ENCODE data around the gene HECTD1.
"Not testable (repeated sequence)": the region's sequence is repeated elsewhere in the genome, so short reads cannot be mapped to it uniquely, and the experiment has no call there.

The HECTD1 gene

GRCh38 chr14:31228533-31228932 is 20.9 kb upstream of the HECTD1 start:
- DNase-seq (ENCODE audit: low spot score): peak; percentile 92

GRCh38 chr14:31224808-31225207 is 17.2 kb upstream of the HECTD1 start:
- no peak for DNase-seq (ENCODE audit: low spot score)

GRCh38 chr14:31223331-31223730 is 15.7 kb upstream of the HECTD1 start:
- no peak for DNase-seq (ENCODE audit: low spot score)

- DNase-seq (ENCODE audit: low spot score): no peak
Observed at GRCh38 chr14:31222834-31223233, 15.2 kb upstream of the HECTD1 start.

GRCh38 chr14:31221266-31221665 is 13.7 kb upstream of the HECTD1 start:
- DNase-seq (ENCODE audit: low spot score): no peak

GRCh38 chr14:31219169-31219568 is 11.6 kb upstream of the HECTD1 start:
- DNase-seq (ENCODE audit: low spot score): no peak

GRCh38 chr14:31216359-31216758 is 8.8 kb upstream of the HECTD1 start:
- no peak for DNase-seq (ENCODE audit: low spot score)

- no peak for DNase-seq (ENCODE audit: low spot score)
Observed at GRCh38 chr14:31212893-31213292, 5.3 kb upstream of the HECTD1 start.

GRCh38 chr14:31209605-31210004 is 2.0 kb upstream of the HECTD1 start:
- no peak for DNase-seq (ENCODE audit: low spot score)

- DNase-seq (ENCODE audit: low spot score): no peak
Observed at GRCh38 chr14:31208546-31209424, 1.2 kb upstream of the HECTD1 start.

GRCh38 chr14:31207287-31207754 is 272 bp downstream of the HECTD1 start:
- DNase-seq (ENCODE audit: low spot score): no peak

- DNase-seq (ENCODE audit: low spot score): peak; percentile 44
Observed at GRCh38 chr14:31206536-31207286, 882 bp downstream of the HECTD1 start.

GRCh38 chr14:31205681-31206535 is 1.7 kb downstream of the HECTD1 start:
- DNase-seq (ENCODE audit: low spot score): peak; percentile 45

GRCh38 chr14:31204593-31205534 is 2.7 kb downstream of the HECTD1 start:
- no peak for DNase-seq (ENCODE audit: low spot score)

GRCh38 chr14:31203899-31204592 is 3.5 kb downstream of the HECTD1 start:
- not testable (repeated sequence) for DNase-seq (ENCODE audit: low spot score)

GRCh38 chr14:31203414-31203742 is 4.2 kb downstream of the HECTD1 start:
- no peak for DNase-seq (ENCODE audit: low spot score)

GRCh38 chr14:31201111-31201510 is 6.5 kb downstream of the HECTD1 start:
- peak; percentile 43 for DNase-seq (ENCODE audit: low spot score)

- DNase-seq (ENCODE audit: low spot score): no peak
Observed at GRCh38 chr14:31200702-31200990, 6.9 kb downstream of the HECTD1 start.

GRCh38 chr14:31197671-31198070 is 9.9 kb downstream of the HECTD1 start:
- DNase-seq (ENCODE audit: low spot score): no peak

- DNase-seq (ENCODE audit: low spot score): no peak
Observed at GRCh38 chr14:31196839-31197492, 10.6 kb downstream of the HECTD1 start.
